Lower leg skin (tissue), 3 donors: ENCODE results near the gene TNF.

Source experiments
- CTCF ChIP-seq, 3 donors: fragments of 450-650 bp; IDR thresholded peaks; one replicate each; pipeline ENCODE4 v1.5.1; 2016; ENCODE audit warnings: antibody characterized with exemption in 3 of 3, mild to moderate bottlenecking in 3 of 3, moderate library complexity in 2 of 3
- POLR2A ChIP-seq, 2 donors: fragments of 450-650 bp; IDR thresholded peaks; one replicate each; pipeline ENCODE4 v1.6.1; 2016 to 2017; ENCODE audit warnings: antibody characterized with exemption in 2 of 2, mild to moderate bottlenecking in 1 of 2, moderate library complexity in 1 of 2

- TF ChIP-seq CTCF (IDR thresholded peaks at IDR 0.05) (no peak), POLR2A (IDR thresholded peaks at IDR 0.05) (no peak)
Observed at GRCh38 chr6:31538805-31539400, 36.5 kb upstream of the TNF start.
